Parathyroid adenoma (tissue), 2 donors: ENCODE results near the gene ZNF362.

Experiments
- H2AFZ ChIP-seq: fragments of 300-600 bp; sonication (generic); one replicate; pipeline ENCODE4 v1.7.0; 2017; ENCODE audit warnings: antibody characterized with exemption, mild to moderate bottlenecking
- H3K27ac ChIP-seq: fragments of 300-600 bp; sonication (generic); one replicate; pipeline ENCODE4 v1.7.0; 2017
- H3K27me3 ChIP-seq: fragments of 300-600 bp; sonication (generic); one replicate; pipeline ENCODE4 v1.7.0; 2017; ENCODE audit warnings: low read length; ENCODE audit not compliant: control insufficient read depth, insufficient read depth
- H3K36me3 ChIP-seq: fragments of 300-600 bp; sonication (generic); one replicate; pipeline ENCODE4 v1.7.0; 2017; ENCODE audit warnings: low read length; ENCODE audit not compliant: control insufficient read depth, insufficient read depth
- H3K4me1 ChIP-seq: fragments of 300-600 bp; sonication (generic); one replicate; pipeline ENCODE4 v1.7.0; 2017; ENCODE audit warnings: control low read depth
- H3K4me2 ChIP-seq: fragments of 300-600 bp; sonication (generic); one replicate; pipeline ENCODE4 v1.7.0; 2017; ENCODE audit warnings: low read length
- H3K4me3 ChIP-seq: fragments of 300-600 bp; sonication (generic); one replicate; pipeline ENCODE4 v1.7.0; 2017; ENCODE audit warnings: low read depth, low read length
- H3K79me2 ChIP-seq: fragments of 300-600 bp; sonication (generic); one replicate; pipeline ENCODE4 v1.7.0; 2017; ENCODE audit warnings: control low read depth
- H3K9ac ChIP-seq: fragments of 300-600 bp; sonication (generic); one replicate; pipeline ENCODE4 v1.7.0; 2017; ENCODE audit warnings: mild to moderate bottlenecking
- H3K9me3 ChIP-seq: fragments of 300-600 bp; sonication (generic); one replicate; pipeline ENCODE4 v1.7.0; 2017; ENCODE audit warnings: low read length; ENCODE audit not compliant: control insufficient read depth
- CTCF ChIP-seq: fragments of 300-600 bp; sonication (generic); IDR thresholded peaks from one replicate; pipeline ENCODE4 v1.7.0; 2017; ENCODE audit warnings: antibody characterized with exemption, mild to moderate bottlenecking
- donor health status: primary hyperparathyroidism.

ZNF362 gene

GRCh38 chr1:33348194-33348593, 91.9 kb downstream of the ZNF362 start:
- H3K4me3 ChIP-seq: peak overlapping the region; percentile 61
- peak overlapping the region; percentile 66 for H3K4me2 ChIP-seq
- H3K9me3 ChIP-seq: no peaks in the 10 kb centered on the region
- peaks cover 19% of the 10 kb centered on the region for H3K79me2 ChIP-seq
- H2AFZ ChIP-seq: no peak overlapping the region
- H3K9ac ChIP-seq: no peak overlapping the region
- peak overlapping the region; percentile 75 for H3K27ac ChIP-seq
- no peak for TF ChIP-seq CTCF
- H3K36me3 ChIP-seq: no peaks in the 10 kb centered on the region
- peaks cover 2% of the 10 kb centered on the region for H3K4me1 ChIP-seq
- H3K27me3 ChIP-seq: no peaks in the 10 kb centered on the region

GRCh38 chr1:33348676-33349080, 92.4 kb downstream of the ZNF362 start:
- no peaks in the 10 kb centered on the region for H3K36me3 ChIP-seq
- no peak for TF ChIP-seq CTCF
- H3K27me3 ChIP-seq: no peaks in the 10 kb centered on the region
- H3K4me3 ChIP-seq: peak overlapping the region; percentile 61
- H3K4me1 ChIP-seq: peaks cover 2% of the 10 kb centered on the region
- H2AFZ ChIP-seq: peak overlapping the region; percentile 0
- peaks cover 17% of the 10 kb centered on the region for H3K79me2 ChIP-seq
- H3K9me3 ChIP-seq: no peaks in the 10 kb centered on the region
- H3K4me2 ChIP-seq: peak overlapping the region; percentile 66
- H3K9ac ChIP-seq: no peak overlapping the region
- peak overlapping the region; percentile 75 for H3K27ac ChIP-seq

GRCh38 chr1:33349081-33349759, 92.9 kb downstream of the ZNF362 start:
- Histone ChIP-seq H3K36me3 (no peaks in the 10 kb centered on the region), H3K9ac (no peak overlapping the region), H2AFZ (peak overlapping the region; percentile 0), H3K9me3 (no peaks in the 10 kb centered on the region), H3K4me3 (peak overlapping the region; percentile 61), H3K4me2 (peak overlapping the region; percentile 66), H3K27ac (peak overlapping the region; percentile 75), H3K79me2 (peaks cover 14% of the 10 kb centered on the region), H3K27me3 (no peaks in the 10 kb centered on the region), H3K4me1 (peaks cover 2% of the 10 kb centered on the region)
- no peak for TF ChIP-seq CTCF

- Histone ChIP-seq H3K9me3 (no peaks in the 10 kb centered on the region), H3K27ac (peak overlapping the region; percentile 77), H3K4me1 (peaks cover 2% of the 10 kb centered on the region), H2AFZ (peak overlapping the region; percentile 90), H3K4me2 (peak overlapping the region; percentile 79), H3K27me3 (no peaks in the 10 kb centered on the region), H3K4me3 (peak overlapping the region; percentile 59), H3K9ac (no peak overlapping the region), H3K36me3 (no peaks in the 10 kb centered on the region), H3K79me2 (peaks cover 13% of the 10 kb centered on the region)
- TF ChIP-seq CTCF: no peak
Measured at GRCh38 chr1:33349778-33350610, 93.7 kb downstream of the ZNF362 start.
